Measurements from ENCODE around the gene B4GAT1. TPM values are rescaled to one million over a fixed set of nuclear protein-coding genes. Genes with fewer than 3 reads are reported as not detected.

The B4GAT1 gene
- polyA plus RNA-seq, 3 donors, result 0.75 to 1.7 (median 1.7) TPM

DNA sequence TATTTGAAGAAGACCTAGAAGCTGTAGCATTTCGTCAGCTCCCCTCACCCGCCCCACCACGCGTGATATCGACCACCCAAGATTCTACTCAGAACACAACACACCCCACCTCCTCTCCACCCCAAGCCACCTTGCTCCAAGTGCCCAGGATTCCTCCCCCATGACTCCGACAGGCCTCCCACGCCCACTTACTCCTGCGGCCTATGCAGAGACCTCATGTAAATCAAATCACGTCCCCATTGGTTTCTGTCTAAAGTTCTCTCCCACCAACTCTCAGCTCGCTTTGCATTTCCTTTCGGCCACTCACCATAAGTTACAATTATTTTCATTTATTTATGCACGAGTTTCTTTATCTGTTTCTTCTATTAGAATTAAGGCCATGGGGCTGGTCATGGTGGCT is 44.8 kb downstream of the B4GAT1 start:
- Mint-ChIP-seq H3K4me3 (no peak overlapping the region), H3K4me1 (no peaks in the 10 kb centered on the region), H3K9me3 (no peaks in the 10 kb centered on the region), H3K27me3 (ENCODE audit: low read depth in 3 of 3) (peaks cover 5 to 10% (median 8%) of the 10 kb centered on the region in 3 donors), H3K36me3 (no peaks in the 10 kb centered on the region), H3K27ac (no peak overlapping the region)
- H3K9me3 ChIP-seq (replicated peaks in 1 of 2; ENCODE audit: control insufficient read depth in 1 of 2, insufficient read depth in 1 of 2, low read length in 2 of 2), result no peaks in the 10 kb centered on the region
- no peak for DNase-seq
- H3K27me3 ChIP-seq (ENCODE audit: control insufficient read depth in 2 of 2, insufficient read depth in 2 of 2, low read length in 2 of 2), result peaks cover 0 to under 1% of the 10 kb centered on the region in 2 donors
- H3K4me2 ChIP-seq (replicated peaks; ENCODE audit: extremely low read depth, low read length, poor library complexity, severe bottlenecking), result no peak overlapping the region
- H3K4me3 ChIP-seq (replicated peaks in 1 of 3; ENCODE audit: low read depth in 2 of 3, low read length in 3 of 3), result no peak overlapping the region
- no peaks in the 10 kb centered on the region for H3K4me1 ChIP-seq (ENCODE audit: control insufficient read depth in 1 of 2, insufficient read depth in 2 of 2, low read length in 2 of 2)
- WGBS (ENCODE audit: insufficient coverage), result 94% methylated on average over 11 of the region's 12 CpGs
- H3K79me2 ChIP-seq (ENCODE audit: insufficient read depth, low read length), result no peaks in the 10 kb centered on the region
- intact Hi-C loops (cut with micrococcal nuclease), result no loop called here
- no peaks in the 10 kb centered on the region for H3K36me3 ChIP-seq (replicated peaks in 1 of 2; ENCODE audit: control insufficient read depth in 1 of 2, insufficient read depth in 2 of 2, low read length in 2 of 2)
- H2AFZ ChIP-seq (ENCODE audit: insufficient read depth, low read depth, low read length, poor library complexity, severe bottlenecking), result no peak overlapping the region
- no peaks in the 10 kb centered on the region for H4K20me1 ChIP-seq (ENCODE audit: insufficient read depth, low read length)
- H3K27ac ChIP-seq (ENCODE audit: low read depth in 1 of 2, low read length in 2 of 2), result no peak overlapping the region
- TF ChIP-seq, protein P1, sequence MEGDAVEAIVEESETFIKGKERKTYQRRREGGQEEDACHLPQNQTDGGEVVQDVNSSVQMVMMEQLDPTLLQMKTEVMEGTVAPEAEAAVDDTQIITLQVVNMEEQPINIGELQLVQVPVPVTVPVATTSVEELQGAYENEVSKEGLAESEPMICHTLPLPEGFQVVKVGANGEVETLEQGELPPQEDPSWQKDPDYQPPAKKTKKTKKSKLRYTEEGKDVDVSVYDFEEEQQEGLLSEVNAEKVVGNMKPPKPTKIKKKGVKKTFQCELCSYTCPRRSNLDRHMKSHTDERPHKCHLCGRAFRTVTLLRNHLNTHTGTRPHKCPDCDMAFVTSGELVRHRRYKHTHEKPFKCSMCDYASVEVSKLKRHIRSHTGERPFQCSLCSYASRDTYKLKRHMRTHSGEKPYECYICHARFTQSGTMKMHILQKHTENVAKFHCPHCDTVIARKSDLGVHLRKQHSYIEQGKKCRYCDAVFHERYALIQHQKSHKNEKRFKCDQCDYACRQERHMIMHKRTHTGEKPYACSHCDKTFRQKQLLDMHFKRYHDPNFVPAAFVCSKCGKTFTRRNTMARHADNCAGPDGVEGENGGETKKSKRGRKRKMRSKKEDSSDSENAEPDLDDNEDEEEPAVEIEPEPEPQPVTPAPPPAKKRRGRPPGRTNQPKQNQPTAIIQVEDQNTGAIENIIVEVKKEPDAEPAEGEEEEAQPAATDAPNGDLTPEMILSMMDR (IDR thresholded peaks at IDR 0.05), result no peak
- no peak overlapping the region for H3K9ac ChIP-seq (ENCODE audit: insufficient read depth, low read length, poor library complexity, severe bottlenecking)

GRCh38 chr11:66299186-66299585 is 48.2 kb downstream of the B4GAT1 start:
- peaks cover 7 to 16% (median 8%) of the 10 kb centered on the region in 3 donors for H3K27me3 Mint-ChIP-seq (ENCODE audit: low read depth in 3 of 3)
- no peaks in the 10 kb centered on the region for H4K20me1 ChIP-seq (ENCODE audit: insufficient read depth, low read length)
- H3K36me3 Mint-ChIP-seq, result no peaks in the 10 kb centered on the region
- H3K27me3 ChIP-seq (ENCODE audit: control insufficient read depth in 2 of 2, insufficient read depth in 2 of 2, low read length in 2 of 2), result peaks cover 0 to 5% of the 10 kb centered on the region in 2 donors
- TF ChIP-seq, protein P1 (IDR thresholded peaks at IDR 0.05), result no peak
- no peak overlapping the region for H3K27ac ChIP-seq (ENCODE audit: low read depth in 1 of 2, low read length in 2 of 2)
- no peak for DNase-seq
- H3K4me1 Mint-ChIP-seq, result no peaks in the 10 kb centered on the region
- intact Hi-C loops (cut with micrococcal nuclease), result no loop called here
- H2AFZ ChIP-seq (ENCODE audit: insufficient read depth, low read depth, low read length, poor library complexity, severe bottlenecking), result no peak overlapping the region
- H3K36me3 ChIP-seq (replicated peaks in 1 of 2; ENCODE audit: control insufficient read depth in 1 of 2, insufficient read depth in 2 of 2, low read length in 2 of 2), result no peaks in the 10 kb centered on the region
- no peaks in the 10 kb centered on the region for H3K9me3 ChIP-seq (replicated peaks in 1 of 2; ENCODE audit: control insufficient read depth in 1 of 2, insufficient read depth in 1 of 2, low read length in 2 of 2)
- H3K27ac Mint-ChIP-seq, result no peak overlapping the region
- H3K79me2 ChIP-seq (ENCODE audit: insufficient read depth, low read length), result no peaks in the 10 kb centered on the region
- no peak overlapping the region for H3K4me3 ChIP-seq (replicated peaks in 1 of 3; ENCODE audit: low read depth in 2 of 3, low read length in 3 of 3)
- no peaks in the 10 kb centered on the region for H3K4me1 ChIP-seq (ENCODE audit: control insufficient read depth in 1 of 2, insufficient read depth in 2 of 2, low read length in 2 of 2)
- H3K9ac ChIP-seq (ENCODE audit: insufficient read depth, low read length, poor library complexity, severe bottlenecking), result no peak overlapping the region
- peaks cover 0 to 2% (median 0%) of the 10 kb centered on the region in 7 donors for H3K9me3 Mint-ChIP-seq
- 67% methylated on average over 1 of the region's 3 CpGs for WGBS (ENCODE audit: insufficient coverage)
- no peak overlapping the region for H3K4me2 ChIP-seq (replicated peaks; ENCODE audit: extremely low read depth, low read length, poor library complexity, severe bottlenecking)
- no peak overlapping the region for H3K4me3 Mint-ChIP-seq

Data from CD14-positive monocyte (primary cell).